ENCODE data around the gene ABCB10.

GRCh38 chr1:229550812-229551567 lies 7.5 kb downstream of the ABCB10 start:
- no peak for TF ChIP-seq POLR2A (IDR thresholded peaks at IDR 0.05)
- no peak for TF ChIP-seq EP300 (IDR thresholded peaks at IDR 0.05)
- TF ChIP-seq CTCF (IDR thresholded peaks at IDR 0.05), result no peak
- TF ChIP-seq POLR2AphosphoS5 (IDR thresholded peaks at IDR 0.05), result no peak
